MM.1S (cell line): ENCODE results near the gene HMGN1.
"Not testable (repeated sequence)": the region's sequence is repeated elsewhere in the genome, so short reads cannot be mapped to it uniquely, and the experiment has no call there.

Experiments
- DNase-seq: peaks from one replicate; pipeline ENCODE4 v3.0.0-alpha.2; 2015
- H2AFZ ChIP-seq: fragments of 300-600 bp; sonication (generic); 2 replicates; pipeline ENCODE4 v1.6.0; 2016; ENCODE audit warnings: antibody characterized with exemption, low read length
- H3F3A ChIP-seq: fragments of 300-600 bp; sonication (generic); 2 replicates; pipeline ENCODE4 v1.6.1; 2016; ENCODE audit warnings: mild to moderate bottlenecking, antibody characterized with exemption, low read length, moderate library complexity, mixed read lengths; ENCODE audit not compliant: insufficient read depth
- H3K27ac ChIP-seq: fragments of 300-600 bp; sonication (generic); 2 replicates; pipeline ENCODE4 v1.5.1; 2016; ENCODE audit warnings: mild to moderate bottlenecking, low read length
- H3K27me3 ChIP-seq: fragments of 300-600 bp; sonication (generic); replicated peaks from 2 replicates; pipeline ENCODE4 v1.6.0; 2016; ENCODE audit warnings: low read length; ENCODE audit not compliant: insufficient read depth
- H3K36me3 ChIP-seq: fragments of 300-600 bp; sonication (generic); replicated peaks from 2 replicates; pipeline ENCODE4 v1.6.1; 2016; ENCODE audit warnings: mild to moderate bottlenecking, low read length, mixed read lengths; ENCODE audit not compliant: insufficient read depth
- H3K4me1 ChIP-seq: fragments of 300-600 bp; sonication (generic); 2 replicates; pipeline ENCODE4 v1.6.1; 2016; ENCODE audit warnings: low read length, mixed read lengths
- H3K4me2 ChIP-seq: fragments of 300-600 bp; sonication (generic); 2 replicates; pipeline ENCODE4 v1.6.0; 2016; ENCODE audit warnings: low read depth, low read length
- H3K4me3 ChIP-seq: fragments of 300-600 bp; sonication (generic); 2 replicates; pipeline ENCODE4 v1.5.1; 2016; ENCODE audit warnings: low read length, mixed read lengths
- H3K79me2 ChIP-seq: fragments of 300-600 bp; sonication (generic); 2 replicates; pipeline ENCODE4 v1.6.1; 2016; ENCODE audit warnings: mixed run types, low read length, mixed read lengths
- H3K9ac ChIP-seq: fragments of 300-600 bp; sonication (generic); 2 replicates; pipeline ENCODE4 v1.6.1; 2016; ENCODE audit warnings: low read length, mixed read lengths
- H3K9me2 ChIP-seq: fragments of 300-600 bp; sonication (generic); replicated peaks from 2 replicates; pipeline ENCODE4 v1.6.1; 2016; ENCODE audit warnings: mild to moderate bottlenecking, low read length, mixed read lengths; ENCODE audit not compliant: insufficient read depth
- H3K9me3 ChIP-seq: fragments of 300-600 bp; sonication (generic); replicated peaks from 2 replicates; pipeline ENCODE4 v1.6.1; 2016; ENCODE audit warnings: mild to moderate bottlenecking, low read length, mixed read lengths; ENCODE audit not compliant: insufficient read depth
- H4K20me1 ChIP-seq: fragments of 300-600 bp; sonication (generic); 2 replicates; pipeline ENCODE4 v1.6.1; 2016; ENCODE audit warnings: mild to moderate bottlenecking, low read length, moderate library complexity, mixed read lengths; ENCODE audit not compliant: insufficient read depth
- CTCF ChIP-seq: fragments of 300-600 bp; sonication (generic); IDR thresholded peaks from 2 replicates; pipeline ENCODE4 v1.5.1; 2016; ENCODE audit warnings: antibody characterized with exemption, low read length, mixed read lengths
- EZH2 ChIP-seq: fragments of 300-600 bp; sonication (generic); optimal IDR thresholded peaks from 2 replicates; pipeline ENCODE3; 2017; ENCODE audit warnings: low read depth, mild to moderate bottlenecking, antibody characterized with exemption, low read length, mixed read lengths
- EZH2phosphoT487 ChIP-seq: fragments of 300-600 bp; sonication (generic); IDR thresholded peaks from 2 replicates; pipeline ENCODE4 v1.6.1; 2018; ENCODE audit warnings: antibody characterized with exemption, low read length

The HMGN1 gene

GRCh38 chr21:39385299-39386145, 36.6 kb upstream of the HMGN1 start:
- no peaks in the 10 kb centered on the region for H3K9me2 ChIP-seq
- peaks cover 6% of the 10 kb centered on the region; the same call in 1 of the 2 replicates for H3F3A ChIP-seq
- H3K9ac ChIP-seq = no peak overlapping the region
- H3K4me3 ChIP-seq = no peak overlapping the region
- no peak overlapping the region for H2AFZ ChIP-seq
- DNase-seq = no peak
- TF ChIP-seq EZH2phosphoT487 = no peak
- no peak for TF ChIP-seq CTCF
- TF ChIP-seq EZH2 = no peak
- no peaks in the 10 kb centered on the region for H4K20me1 ChIP-seq
- no peak overlapping the region for H3K27ac ChIP-seq
- peaks cover 34% of the 10 kb centered on the region for H3K79me2 ChIP-seq
- H3K36me3 ChIP-seq = no peaks in the 10 kb centered on the region
- H3K4me2 ChIP-seq = no peak overlapping the region
- peaks cover 9% of the 10 kb centered on the region for H3K4me1 ChIP-seq
- H3K9me3 ChIP-seq = no peaks in the 10 kb centered on the region
- no peaks in the 10 kb centered on the region for H3K27me3 ChIP-seq

- Histone ChIP-seq H3K79me2 (peaks cover 34% of the 10 kb centered on the region), H3K9ac (no peak overlapping the region), H3K27me3 (no peaks in the 10 kb centered on the region), H3K9me3 (no peaks in the 10 kb centered on the region), H3K36me3 (no peaks in the 10 kb centered on the region), H3F3A (peaks cover 6% of the 10 kb centered on the region; the same call in 1 of the 2 replicates), H3K4me2 (no peak overlapping the region), H3K27ac (no peak overlapping the region), H4K20me1 (no peaks in the 10 kb centered on the region), H3K4me3 (no peak overlapping the region), H3K9me2 (no peaks in the 10 kb centered on the region), H3K4me1 (peaks cover 9% of the 10 kb centered on the region), H2AFZ (no peak overlapping the region)
- TF ChIP-seq CTCF (no peak), EZH2phosphoT487 (no peak), EZH2 (no peak)
- DNase-seq = no peak
Observed at GRCh38 chr21:39384674-39385298, 35.9 kb upstream of the HMGN1 start.

- not testable (repeated sequence) for H3K9ac ChIP-seq, H4K20me1 ChIP-seq, H3K36me3 ChIP-seq, H3K9me3 ChIP-seq, H3K27me3 ChIP-seq, H3K4me3 ChIP-seq, H3K9me2 ChIP-seq, H3F3A ChIP-seq, DNase-seq, H3K27ac ChIP-seq, H3K4me1 ChIP-seq, H2AFZ ChIP-seq, H3K4me2 ChIP-seq
- H3K79me2 ChIP-seq = peaks cover 19% of the 10 kb centered on the region; the same call in 1 of the 2 replicates
Observed at GRCh38 chr21:39382096-39382495, 33.2 kb upstream of the HMGN1 start.
